A673 (cell line): ENCODE data around the gene TSHZ1. TPM values are rescaled to one million over a fixed set of nuclear protein-coding genes. Genes with fewer than 3 reads are reported as not detected.
A peak's percentile ranks its signal among the peaks of the same experiment; 100 is the strongest.

Experiments
- BruUV-seq: library from RNA; stranded (reverse); fragments of 400-500 nt; replicated peaks from 2 replicates; lab custom pipeline; 2021; lab: Mats Ljungman, UMichigan
- CTCF ChIA-PET: fragments of 300-600 bp; sonication (Branson Sonifier 250); formaldehyde crosslinking; loops from one replicate; lab custom pipeline; 2022; ENCODE audit warnings: antibody characterized with exemption; lab: Charles Lee
- POLR2A ChIA-PET: fragments of 300-600 bp; sonication (Branson Sonifier 250); formaldehyde crosslinking; loops from one replicate; lab custom pipeline; 2022; ENCODE audit warnings: antibody characterized with exemption; ENCODE audit not compliant: low non-redundant PET; lab: Charles Lee
- DNase-seq: peaks from one replicate; pipeline ENCODE4 v3.0.0-alpha.2; 2015; ENCODE audit warnings: low spot score
- H3K27ac ChIP-seq: fragments of 200-600 bp; sonication (generic); 2 replicates; pipeline ENCODE4 v1.5.1; 2016; ENCODE audit warnings: mixed run types, low read depth, mild to moderate bottlenecking, mixed read lengths, antibody characterized with exemption, low read length; ENCODE audit not compliant: poor library complexity, severe bottlenecking
- H3K27me3 ChIP-seq: fragments of 200-600 bp; sonication (generic); replicated peaks from 2 replicates; pipeline ENCODE4 v1.6.1; 2017; ENCODE audit warnings: mixed run types, low read depth, mild to moderate bottlenecking, mixed read lengths, antibody characterized with exemption, low read length; ENCODE audit not compliant: insufficient read depth, poor library complexity
- H3K36me3 ChIP-seq: fragments of 200-600 bp; sonication (generic); 2 replicates; pipeline ENCODE4 v1.6.1; 2016; ENCODE audit warnings: mixed run types, mild to moderate bottlenecking, mixed read lengths, antibody characterized with exemption, low read length; ENCODE audit not compliant: insufficient read depth, poor library complexity, severe bottlenecking
- H3K4me1 ChIP-seq: fragments of 200-600 bp; sonication (generic); 2 replicates; pipeline ENCODE4 v1.6.1; 2017; ENCODE audit warnings: mixed run types, mild to moderate bottlenecking, mixed read lengths, antibody characterized with exemption, low read length; ENCODE audit not compliant: insufficient read depth, poor library complexity, severe bottlenecking
- H3K4me3 ChIP-seq: fragments of 200-600 bp; sonication (generic); 2 replicates; pipeline ENCODE4 v1.5.1; 2016; ENCODE audit warnings: low read depth, mixed run types, mild to moderate bottlenecking, mixed read lengths, low read length; ENCODE audit not compliant: poor library complexity, severe bottlenecking
- H3K9me3 ChIP-seq: fragments of 200-600 bp; sonication (generic); 2 replicates; pipeline ENCODE4 v1.6.1; 2016; ENCODE audit warnings: mixed run types, low read depth, mild to moderate bottlenecking, mixed read lengths, antibody characterized with exemption, low read length; ENCODE audit not compliant: poor library complexity, severe bottlenecking
- CTCF ChIP-seq: fragments of 300-800, 200-600 bp; sonication (generic); conservative IDR thresholded peaks from 2 replicates; pipeline ENCODE4 v1.5.1; 2017; ENCODE audit warnings: low read depth, mild to moderate bottlenecking, antibody characterized with exemption, low read length, moderate library complexity, mixed read lengths
- EZH2 ChIP-seq: fragments of 200-600 bp; sonication (generic); IDR thresholded peaks from 2 replicates; pipeline ENCODE4 v1.6.1; 2017; ENCODE audit warnings: borderline replicate concordance, low read depth, mild to moderate bottlenecking, mixed read lengths, antibody characterized with exemption, low read length; ENCODE audit not compliant: poor library complexity, severe bottlenecking
- intact Hi-C: fragments of 100-400 bp; cut with micrococcal nuclease; formaldehyde crosslinking; loops from one replicate; pipeline ENCODE4 v1.10.0; 2022; ENCODE audit not compliant: unreplicated experiment
- total RNA-seq: library from RNA; stranded (reverse); gene quantifications from 2 replicates; pipeline ENCODE4 v1.2.3, GENCODE V29; 2021

TSHZ1 gene
- total RNA-seq, 1 experiment from 2014 or later = 1.8 TPM

GRCh38 chr18:75247611-75248421 lies 37.2 kb downstream of the TSHZ1 start:
- H3K27me3 ChIP-seq = no peaks in the 10 kb centered on the region
- H3K4me3 ChIP-seq = peak overlapping the region; percentile 27
- DNase-seq = no peak
- no peak overlapping the region for H3K27ac ChIP-seq
- TF ChIP-seq EZH2 (no peak), CTCF (no peak)
- intact Hi-C loops = no loop called here
- H3K4me1 ChIP-seq = no peaks in the 10 kb centered on the region
- no peaks in the 10 kb centered on the region for H3K36me3 ChIP-seq
- no TSS peak for BruUV-seq
- H3K9me3 ChIP-seq = no peaks in the 10 kb centered on the region
- CTCF ChIA-PET = no interaction called here
- POLR2A ChIA-PET = no interaction called here

GRCh38 chr18:75248426-75249174 lies 38.0 kb downstream of the TSHZ1 start:
- H3K36me3 ChIP-seq = no peaks in the 10 kb centered on the region
- H3K4me3 ChIP-seq = peak overlapping the region; percentile 27
- H3K9me3 ChIP-seq = no peaks in the 10 kb centered on the region
- H3K27ac ChIP-seq = no peak overlapping the region
- TF ChIP-seq EZH2 = no peak
- TF ChIP-seq CTCF = no peak
- ChIA-PET CTCF (no interaction called here), POLR2A (no interaction called here)
- no peak for DNase-seq
- BruUV-seq = no TSS peak
- H3K27me3 ChIP-seq = no peaks in the 10 kb centered on the region
- intact Hi-C loops = no loop called here
- H3K4me1 ChIP-seq = no peaks in the 10 kb centered on the region

GRCh38 chr18:75249175-75249518 lies 38.5 kb downstream of the TSHZ1 start:
- Histone ChIP-seq H3K4me3 (no peak overlapping the region), H3K36me3 (no peaks in the 10 kb centered on the region), H3K27me3 (no peaks in the 10 kb centered on the region), H3K9me3 (no peaks in the 10 kb centered on the region), H3K27ac (no peak overlapping the region), H3K4me1 (no peaks in the 10 kb centered on the region)
- ChIA-PET CTCF (no interaction called here), POLR2A (no interaction called here)
- BruUV-seq = no TSS peak
- intact Hi-C loops = no loop called here
- TF ChIP-seq CTCF (no peak), EZH2 (no peak)
- no peak for DNase-seq
